ENCODE data around the gene PGM1. TPM values are rescaled to one million over a fixed set of nuclear protein-coding genes. Genes with fewer than 3 reads are reported as not detected.

Gene PGM1
- total and polyA plus RNA-seq, 3 experiments from 2014 or later: 28.3 to 35.1 (median 29.0) TPM

DNA sequence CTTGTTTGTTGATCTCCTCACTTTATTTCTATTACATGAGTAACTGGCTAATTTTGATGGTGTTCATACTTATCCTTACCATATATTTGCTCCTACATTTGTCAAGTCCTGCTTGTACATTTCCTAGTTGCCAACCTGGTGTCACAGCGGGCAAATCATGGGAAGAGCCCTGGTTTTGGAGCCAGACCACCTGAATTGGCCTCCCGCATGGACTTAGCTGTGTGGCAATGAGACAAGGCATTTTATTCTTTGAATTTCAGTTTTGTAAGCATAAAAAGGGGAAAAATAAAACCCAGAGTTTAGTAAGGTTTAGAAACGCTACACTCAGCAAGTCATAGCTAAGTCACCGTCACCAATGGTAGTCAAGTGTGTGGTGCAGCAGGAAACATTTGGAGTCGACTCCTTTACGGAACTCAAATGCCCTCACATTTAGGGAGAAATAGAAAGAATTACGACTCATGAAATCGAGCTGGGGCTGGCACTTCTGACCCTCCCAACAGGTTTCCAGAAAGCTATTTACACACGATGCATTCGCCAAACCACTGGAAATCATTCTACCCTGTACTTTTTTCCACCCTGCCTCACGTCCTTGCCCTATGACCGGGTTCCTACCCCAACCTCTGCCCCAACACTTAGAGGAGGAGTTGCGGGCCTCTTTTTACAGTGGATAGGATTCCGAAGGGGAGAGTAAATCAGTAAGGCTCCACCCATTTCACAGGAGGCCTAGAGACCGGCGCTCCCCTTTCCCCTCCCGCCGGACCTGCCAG is 492 bp upstream of the PGM1 start:
- H3K27me3 Mint-ChIP-seq: peaks cover 0 to 4% of the 10 kb centered on the region in 2 donors
- peaks cover 24 to 50% (median 40%) of the 10 kb centered on the region in 3 donors for H3K4me1 Mint-ChIP-seq
- no peaks in the 10 kb centered on the region for H3K9me3 Mint-ChIP-seq
- ChIA-PET POLR2A (no interaction called here), CTCF (interaction anchor here (0.8 to 1.5 kb wide), 4 partner anchors 10 to 34 kb away, joined by 3 to 7 read pairs (median 3); no protein-coding TSS in a partner anchor)
- H3K4me3 Mint-ChIP-seq: peak overlapping the region; percentile 93 to 100 (median 97)
- peak overlapping the region; percentile 82 for H3K27ac ChIP-seq (ENCODE audit: low read depth, low read length)
- no peak for DNase-seq
- H3K9me3 ChIP-seq (ENCODE audit: low read length): no peaks in the 10 kb centered on the region
- no peaks in the 10 kb centered on the region for H3K36me3 ChIP-seq (ENCODE audit: insufficient read depth, low read length)
- peak overlapping the region; percentile 89 for H3K4me3 ChIP-seq (ENCODE audit: low read length)
- peaks cover 11% of the 10 kb centered on the region for H3K4me1 ChIP-seq (ENCODE audit: insufficient read depth, low read length)
- no peaks in the 10 kb centered on the region for H3K27me3 ChIP-seq (ENCODE audit: insufficient read depth, low read length, poor library complexity, severe bottlenecking)
- peaks cover 0 to 9% (median 0%) of the 10 kb centered on the region in 3 donors for H3K36me3 Mint-ChIP-seq
- peak overlapping the region; percentile 87 to 95 (median 94) for H3K27ac Mint-ChIP-seq

DNA sequence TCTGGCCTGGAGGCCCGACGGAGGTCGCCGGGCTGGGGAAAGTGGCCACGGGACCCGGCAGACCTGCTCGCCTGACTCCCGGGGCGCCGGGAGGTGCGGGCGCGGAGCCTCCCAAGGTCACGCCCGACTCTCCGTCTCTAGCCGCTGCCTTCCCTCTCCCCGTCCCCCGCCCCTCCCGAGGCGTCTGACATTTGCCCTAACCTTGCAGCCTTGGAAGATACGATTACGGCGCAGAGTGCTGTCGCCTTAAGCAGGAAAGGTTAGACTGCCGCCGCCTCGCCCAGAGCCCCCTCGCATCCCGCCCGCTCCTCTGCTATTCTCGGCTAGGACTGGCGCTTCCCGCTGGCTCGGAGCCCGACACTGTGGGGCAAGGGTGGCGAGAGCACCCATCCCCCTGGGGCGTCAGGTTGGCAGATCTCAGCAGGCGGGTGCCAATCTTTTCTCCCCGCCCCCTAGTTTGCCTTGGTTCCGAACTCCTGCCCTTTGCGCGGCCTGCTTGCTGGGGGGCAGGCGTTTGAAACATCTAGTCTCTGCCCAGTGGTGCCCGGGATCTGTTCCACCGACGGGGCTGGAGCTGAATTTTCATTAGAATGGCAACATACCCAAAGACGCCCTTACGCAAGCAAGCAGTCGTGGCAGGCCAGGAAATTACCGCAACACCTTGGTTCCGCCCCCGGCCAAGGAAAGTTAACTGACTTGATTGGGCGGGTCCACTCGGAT is 835 bp downstream of the PGM1 start:
- H3K27ac ChIP-seq (ENCODE audit: low read depth, low read length): peak overlapping the region; percentile 82
- H3K9me3 Mint-ChIP-seq: no peaks in the 10 kb centered on the region
- peak overlapping the region; percentile 94 to 99 (median 98) for H3K27ac Mint-ChIP-seq
- ChIA-PET CTCF (interaction anchor here (1.0 to 1.5 kb wide), 2 partner anchors 18 to 27 kb away, joined by 3 to 7 read pairs; no protein-coding TSS in a partner anchor), POLR2A (interaction anchor here (1.4 kb wide), 1 partner anchor 1158 kb away, joined by 3 read pairs; the partner anchor contains the start of gene USP1)
- H3K4me1 ChIP-seq (ENCODE audit: insufficient read depth, low read length): peaks cover 11% of the 10 kb centered on the region
- H3K4me1 Mint-ChIP-seq: peaks cover 24 to 46% (median 40%) of the 10 kb centered on the region in 3 donors
- peaks cover 0 to 10% (median 0%) of the 10 kb centered on the region in 3 donors for H3K36me3 Mint-ChIP-seq
- H3K36me3 ChIP-seq (ENCODE audit: insufficient read depth, low read length): no peaks in the 10 kb centered on the region
- no peaks in the 10 kb centered on the region for H3K9me3 ChIP-seq (ENCODE audit: low read length)
- DNase-seq: peak; percentile 57 to 82 (median 73)
- peak overlapping the region; percentile 89 for H3K4me3 ChIP-seq (ENCODE audit: low read length)
- H3K27me3 Mint-ChIP-seq: peaks cover 0 to 4% of the 10 kb centered on the region in 2 donors
- no peaks in the 10 kb centered on the region for H3K27me3 ChIP-seq (ENCODE audit: insufficient read depth, low read length, poor library complexity, severe bottlenecking)
- H3K4me3 Mint-ChIP-seq: peak overlapping the region; percentile 97 to 100 (median 98)

DNA sequence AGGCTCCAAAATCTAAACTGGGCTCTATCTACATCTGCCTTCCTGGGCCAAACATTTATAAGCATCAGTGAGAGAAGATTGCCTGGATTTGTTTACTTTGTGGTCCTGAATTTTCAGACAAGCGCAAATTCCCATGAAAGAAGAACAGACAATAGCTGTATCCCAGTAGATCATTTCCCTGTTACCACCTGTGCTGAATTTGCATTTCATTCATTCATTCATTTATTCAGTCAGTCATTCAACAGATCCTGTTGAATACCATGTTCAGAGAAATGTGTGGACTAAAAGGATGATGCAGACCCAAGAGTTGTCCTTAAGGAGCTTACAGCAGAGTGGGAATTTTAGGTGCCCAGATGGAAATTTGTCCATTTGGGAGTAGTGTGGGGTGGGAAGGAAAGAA is 2.2 kb downstream of the PGM1 start:
- Histone ChIP-seq H3K36me3 (ENCODE audit: insufficient read depth, low read length) (no peaks in the 10 kb centered on the region), H3K4me1 (ENCODE audit: insufficient read depth, low read length) (peaks cover 11% of the 10 kb centered on the region), H3K4me3 (ENCODE audit: low read length) (no peak overlapping the region), H3K27ac (ENCODE audit: low read depth, low read length) (no peak overlapping the region), H3K9me3 (ENCODE audit: low read length) (no peaks in the 10 kb centered on the region), H3K27me3 (ENCODE audit: insufficient read depth, low read length, poor library complexity, severe bottlenecking) (no peaks in the 10 kb centered on the region)
- Mint-ChIP-seq H3K27me3 (peaks cover 0 to 4% of the 10 kb centered on the region in 2 donors), H3K9me3 (no peaks in the 10 kb centered on the region), H3K27ac (peak overlapping the region in 2 of 8 donors; percentile 34 to 72), H3K4me3 (peak overlapping the region in 5 of 7 donors; percentile 36 to 90 (median 47)), H3K36me3 (peaks cover 0 to 13% (median 2%) of the 10 kb centered on the region in 3 donors), H3K4me1 (peaks cover 23 to 46% (median 40%) of the 10 kb centered on the region in 3 donors)
- POLR2A ChIA-PET: interaction anchor here (1.4 kb wide), 1 partner anchor 1159 kb away, joined by 3 read pairs; the partner anchor contains the start of gene USP1
- no peak for DNase-seq
- CTCF ChIA-PET: no interaction called here

DNA sequence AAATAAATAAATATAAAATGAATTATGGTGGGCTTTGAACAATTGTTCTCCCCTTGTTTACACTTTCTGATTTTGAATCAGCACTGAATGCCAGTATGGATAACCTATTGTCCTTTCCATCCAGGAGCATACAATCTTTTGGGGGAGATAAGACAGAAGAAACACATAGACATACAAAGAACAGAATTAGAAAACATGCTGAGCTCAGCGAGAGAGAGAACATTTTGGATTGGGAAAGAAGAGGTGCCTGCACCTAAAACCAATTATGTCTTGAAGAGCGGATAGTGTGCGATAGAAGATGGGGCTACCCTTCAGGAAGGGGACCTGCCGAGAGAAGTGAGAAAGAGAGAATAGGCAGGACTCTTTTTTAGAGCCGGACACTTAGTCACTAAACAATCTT is 6.6 kb downstream of the PGM1 start:
- Mint-ChIP-seq H3K27me3 (no peaks in the 10 kb centered on the region), H3K36me3 (peaks cover 6 to 9% (median 6%) of the 10 kb centered on the region in 3 donors), H3K9me3 (no peaks in the 10 kb centered on the region), H3K4me1 (peaks cover 13 to 36% (median 22%) of the 10 kb centered on the region in 3 donors), H3K27ac (no peak overlapping the region), H3K4me3 (no peak overlapping the region)
- H3K27me3 ChIP-seq (ENCODE audit: insufficient read depth, low read length, poor library complexity, severe bottlenecking): no peaks in the 10 kb centered on the region
- no peak overlapping the region for H3K4me3 ChIP-seq (ENCODE audit: low read length)
- H3K4me1 ChIP-seq (ENCODE audit: insufficient read depth, low read length): no peaks in the 10 kb centered on the region
- no peaks in the 10 kb centered on the region for H3K36me3 ChIP-seq (ENCODE audit: insufficient read depth, low read length)
- DNase-seq: no peak
- no peak overlapping the region for H3K27ac ChIP-seq (ENCODE audit: low read depth, low read length)
- CTCF ChIA-PET: no interaction called here
- no peaks in the 10 kb centered on the region for H3K9me3 ChIP-seq (ENCODE audit: low read length)
- POLR2A ChIA-PET: no interaction called here

DNA sequence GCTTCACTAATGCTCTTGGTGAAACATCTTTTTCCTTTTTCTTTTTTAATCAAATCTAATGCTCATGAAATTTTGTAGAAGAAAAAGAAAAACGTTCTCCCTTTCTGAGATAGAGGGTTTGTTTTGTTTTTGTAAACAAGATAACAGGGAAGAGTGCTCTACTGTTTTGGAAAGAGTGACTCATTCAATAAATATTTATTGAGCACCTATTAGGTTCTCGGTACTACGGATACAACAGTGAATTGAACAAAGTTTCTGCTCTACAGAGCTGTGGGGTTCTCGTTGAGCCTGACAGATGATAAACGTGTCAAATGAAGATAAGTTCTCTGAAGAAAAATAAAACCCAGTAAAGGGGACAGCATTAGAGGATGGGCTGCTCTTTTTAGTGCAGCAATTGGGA is 7.0 kb downstream of the PGM1 start:
- Mint-ChIP-seq H3K27ac (no peak overlapping the region), H3K36me3 (peaks cover 6 to 9% (median 6%) of the 10 kb centered on the region in 3 donors), H3K27me3 (no peaks in the 10 kb centered on the region), H3K4me3 (no peak overlapping the region), H3K4me1 (peaks cover 13 to 35% (median 19%) of the 10 kb centered on the region in 3 donors), H3K9me3 (no peaks in the 10 kb centered on the region)
- Histone ChIP-seq H3K27me3 (ENCODE audit: insufficient read depth, low read length, poor library complexity, severe bottlenecking) (no peaks in the 10 kb centered on the region), H3K36me3 (ENCODE audit: insufficient read depth, low read length) (no peaks in the 10 kb centered on the region), H3K4me3 (ENCODE audit: low read length) (no peak overlapping the region), H3K4me1 (ENCODE audit: insufficient read depth, low read length) (no peaks in the 10 kb centered on the region), H3K27ac (ENCODE audit: low read depth, low read length) (no peak overlapping the region), H3K9me3 (ENCODE audit: low read length) (no peaks in the 10 kb centered on the region)
- no peak for DNase-seq
- CTCF ChIA-PET: no interaction called here
- POLR2A ChIA-PET: no interaction called here

DNA sequence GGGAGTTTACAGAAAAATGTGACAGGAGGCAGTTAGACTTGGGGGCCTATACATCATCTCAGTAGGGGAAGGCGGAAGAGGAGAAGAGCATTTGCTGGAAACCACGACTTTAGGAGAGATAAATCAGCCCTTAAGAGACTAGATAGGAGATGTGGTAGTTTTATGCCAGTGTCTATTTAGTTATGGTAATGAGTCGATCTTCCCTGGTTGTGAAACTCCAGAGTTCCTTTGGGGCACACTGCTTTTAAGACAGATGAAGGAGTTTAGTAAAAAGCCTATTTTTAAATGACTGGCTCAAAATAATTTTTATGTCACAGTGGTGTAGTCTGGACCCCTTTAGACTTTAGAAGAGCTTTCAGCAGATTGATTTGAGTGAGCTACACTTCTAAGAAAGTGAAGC is 7.8 kb downstream of the PGM1 start:
- H3K4me1 Mint-ChIP-seq: peaks cover 6 to 27% (median 11%) of the 10 kb centered on the region in 3 donors
- H3K4me3 Mint-ChIP-seq: no peak overlapping the region
- DNase-seq: no peak
- no peaks in the 10 kb centered on the region for H3K9me3 Mint-ChIP-seq
- no peaks in the 10 kb centered on the region for H3K27me3 Mint-ChIP-seq
- H3K27ac ChIP-seq (ENCODE audit: low read depth, low read length): no peak overlapping the region
- ChIA-PET CTCF (interaction anchor here (1.9 kb wide), 1 partner anchor 26 kb away, joined by 5 read pairs; no protein-coding TSS in a partner anchor), POLR2A (no interaction called here)
- no peaks in the 10 kb centered on the region for H3K36me3 ChIP-seq (ENCODE audit: insufficient read depth, low read length)
- H3K4me3 ChIP-seq (ENCODE audit: low read length): no peak overlapping the region
- H3K27me3 ChIP-seq (ENCODE audit: insufficient read depth, low read length, poor library complexity, severe bottlenecking): no peaks in the 10 kb centered on the region
- no peak overlapping the region for H3K27ac Mint-ChIP-seq
- no peaks in the 10 kb centered on the region for H3K9me3 ChIP-seq (ENCODE audit: low read length)
- no peaks in the 10 kb centered on the region for H3K4me1 ChIP-seq (ENCODE audit: insufficient read depth, low read length)
- H3K36me3 Mint-ChIP-seq: peaks cover 6 to 9% (median 6%) of the 10 kb centered on the region in 3 donors

DNA sequence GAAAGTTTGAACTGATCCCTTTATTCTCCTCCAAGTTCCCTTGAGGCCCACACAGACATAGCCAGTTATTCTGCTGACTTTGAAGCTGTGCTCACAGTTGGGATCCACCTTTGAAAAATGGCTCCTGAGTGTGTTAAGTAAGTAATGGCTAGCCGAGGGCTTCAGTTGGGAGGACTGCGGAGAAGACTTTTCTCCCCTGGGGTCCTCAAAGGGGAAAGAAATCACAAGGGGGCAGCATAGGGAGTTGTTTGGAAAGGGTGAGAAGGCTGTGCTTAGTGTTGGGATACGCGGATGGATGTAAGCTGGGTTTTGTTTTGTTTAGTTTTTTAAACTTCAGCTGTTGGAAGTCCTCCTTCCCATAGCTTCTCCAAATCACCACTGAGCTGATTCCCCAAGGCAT is 8.3 kb downstream of the PGM1 start:
- ChIA-PET POLR2A (no interaction called here), CTCF (interaction anchor here (1.4 to 1.9 kb wide), 2 partner anchors 9 to 26 kb away, joined by 3 to 5 read pairs; no protein-coding TSS in a partner anchor)
- Mint-ChIP-seq H3K9me3 (no peaks in the 10 kb centered on the region), H3K4me1 (peaks cover 8 to 25% (median 9%) of the 10 kb centered on the region in 3 donors), H3K27me3 (no peaks in the 10 kb centered on the region), H3K36me3 (peaks cover 6 to 9% (median 6%) of the 10 kb centered on the region in 3 donors), H3K27ac (no peak overlapping the region), H3K4me3 (no peak overlapping the region)
- H3K4me1 ChIP-seq (ENCODE audit: insufficient read depth, low read length): no peaks in the 10 kb centered on the region
- DNase-seq: no peak
- H3K9me3 ChIP-seq (ENCODE audit: low read length): no peaks in the 10 kb centered on the region
- H3K4me3 ChIP-seq (ENCODE audit: low read length): no peak overlapping the region
- H3K36me3 ChIP-seq (ENCODE audit: insufficient read depth, low read length): no peaks in the 10 kb centered on the region
- no peaks in the 10 kb centered on the region for H3K27me3 ChIP-seq (ENCODE audit: insufficient read depth, low read length, poor library complexity, severe bottlenecking)
- no peak overlapping the region for H3K27ac ChIP-seq (ENCODE audit: low read depth, low read length)
